HepG2 (cell line): Measurements from ENCODE around the gene CNTRL. TPM values are rescaled to one million over a fixed set of nuclear protein-coding genes. Genes with fewer than 3 reads are reported as not detected.

Source experiments
- ARID5B ChIP-seq: IDR thresholded peaks from 2 replicates; pipeline ENCODE4 v1.4.0; 2020; ENCODE audit warnings: mild to moderate bottlenecking, missing genetic modification reagents
- ELF1 ChIP-seq: sonication (generic); formaldehyde crosslinking; IDR thresholded peaks from 2 replicates; pipeline ENCODE4 v1.4.0; 2020; ENCODE audit warnings: missing genetic modification reagents
- FOXA1 ChIP-seq, 2 experiments: fragments of 450-650 bp in 1 of 2; sonication (generic) in 1 of 2; formaldehyde crosslinking in 1 of 2; IDR thresholded peaks; 2 replicates each; pipeline versions ENCODE4 v1.4.0 to v1.6.1; 2016 to 2020; ENCODE audit warnings: missing genetic modification reagents in 1 of 2
- HMG20A ChIP-seq: IDR thresholded peaks from 2 replicates; pipeline ENCODE4 v1.6.1; 2016; ENCODE audit warnings: borderline replicate concordance
- ISL2 ChIP-seq: sonication (generic); formaldehyde crosslinking; IDR thresholded peaks from 2 replicates; pipeline ENCODE4 v1.5.0; 2020; ENCODE audit warnings: missing genetic modification reagents
- MXI1 ChIP-seq: IDR thresholded peaks from 3 replicates; pipeline ENCODE4 v1.6.1; 2012; ENCODE audit warnings: low read depth, low read length, inconsistent platforms, borderline replicate concordance
- NCOA5 ChIP-seq: sonication (generic); formaldehyde crosslinking; IDR thresholded peaks from 2 replicates; pipeline ENCODE4 v1.4.0; 2020; ENCODE audit warnings: missing genetic modification reagents
- PRPF4 ChIP-seq: fragments of 200-400 bp; formaldehyde crosslinking; IDR thresholded peaks from 2 replicates; pipeline ENCODE4 v1.6.1; 2016; ENCODE audit warnings: low read length, low read depth; ENCODE audit not compliant: poor library complexity, severe bottlenecking
- TAF15 ChIP-seq: fragments of 200-400 bp; formaldehyde crosslinking; IDR thresholded peaks from one replicate; pipeline ENCODE4 v1.6.1; 2018; ENCODE audit warnings: mild to moderate bottlenecking, low read depth, low read length; ENCODE audit not compliant: poor library complexity, severe bottlenecking
- ZBTB20 ChIP-seq: sonication (generic); formaldehyde crosslinking; IDR thresholded peaks from 2 replicates; pipeline ENCODE4 v1.8.1; 2023; ENCODE audit warnings: missing genetic modification reagents, low read depth, mild to moderate bottlenecking, borderline replicate concordance
- ZBTB34 ChIP-seq: sonication (generic); formaldehyde crosslinking; IDR thresholded peaks from 2 replicates; pipeline ENCODE4 v1.8.0; 2022; ENCODE audit warnings: mild to moderate bottlenecking, missing genetic modification reagents
- ZNF773 ChIP-seq: sonication (generic); formaldehyde crosslinking; IDR thresholded peaks from 2 replicates; pipeline ENCODE4 v1.4.0; 2020; ENCODE audit warnings: missing genetic modification reagents, borderline replicate concordance
- ZSCAN25 ChIP-seq: sonication (generic); formaldehyde crosslinking; IDR thresholded peaks from 2 replicates; pipeline ENCODE4 v1.8.0; 2022; ENCODE audit warnings: mild to moderate bottlenecking, missing genetic modification reagents
- polyA plus RNA-seq, 8 experiments: library from polyadenylated mRNA; depleted of rRNA in 3 of 8; stranded (reverse) in 7 of 8; unstranded in 1 of 8; fragments of >200 nt; fragmentation: Illumina TruSeq in 4 of 8; extraction: Trizol in 4 of 8; gene quantifications; 2 replicates each; pipeline versions ENCODE4 v1.2.1 to v1.2.3, GENCODE V29; 2011 to 2016; ENCODE audit warnings: low read depth in 4 of 8, missing spikeins in 1 of 8, mixed read lengths in 1 of 8; ENCODE audit not compliant: insufficient read depth in 1 of 8
- total RNA-seq, 5 experiments: library from RNA; depleted of rRNA; stranded (reverse); fragments of >200 nt; fragmentation: Illumina TruSeq; extraction: Trizol; gene quantifications; 2 replicates each; pipeline ENCODE4 v1.2.3, GENCODE V29; 2016; ENCODE audit warnings: low read depth in 1 of 5
- TF ChIP-seq, protein P1 (sequence below): sonication (generic); formaldehyde crosslinking; IDR thresholded peaks from 2 replicates; pipeline ENCODE4 v1.5.0; 2020; ENCODE audit warnings: missing genetic modification reagents, mild to moderate bottlenecking, borderline replicate concordance

Gene CNTRL
- total and polyA plus RNA-seq, 2 of the 13 experiments (the other 11 are each of a cell fraction or from before 2014, with no cell fraction given): 7.5 to 11.8 TPM

- TF ChIP-seq ARID5B (CRISPR knock-in tag) (peak; percentile 42; the same call in 1 of the 2 replicates), NCOA5 (CRISPR knock-in tag) (no peak), HMG20A (CRISPR knock-in tag) (0 out of 2 replicates have a peak, but pooled peaks have one; percentile 10), ZBTB20 (CRISPR knock-in tag) (0 out of 2 replicates have a peak, but pooled peaks have one; percentile 49), ELF1 (no peak), PRPF4 (no peak), MXI1 (no peak), ZNF773 (CRISPR knock-in tag) (no peak), ISL2 (CRISPR knock-in tag) (peak; percentile 54; the same call in 1 of the 2 replicates), ZBTB34 (CRISPR knock-in tag) (no peak), ZSCAN25 (CRISPR knock-in tag) (no peak), FOXA1 (IDR thresholded peaks at IDR 0.05) (no peak), FOXA1 (CRISPR knock-in tag; IDR thresholded peaks at IDR 0.05) (peak; percentile 62), TAF15 (no peak)
- TF ChIP-seq, protein P1, sequence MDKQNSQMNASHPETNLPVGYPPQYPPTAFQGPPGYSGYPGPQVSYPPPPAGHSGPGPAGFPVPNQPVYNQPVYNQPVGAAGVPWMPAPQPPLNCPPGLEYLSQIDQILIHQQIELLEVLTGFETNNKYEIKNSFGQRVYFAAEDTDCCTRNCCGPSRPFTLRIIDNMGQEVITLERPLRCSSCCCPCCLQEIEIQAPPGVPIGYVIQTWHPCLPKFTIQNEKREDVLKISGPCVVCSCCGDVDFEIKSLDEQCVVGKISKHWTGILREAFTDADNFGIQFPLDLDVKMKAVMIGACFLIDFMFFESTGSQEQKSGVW (CRISPR knock-in tag): no peak
Measured at GRCh38 chr9:121184463-121184862, 109.7 kb downstream of the CNTRL start (continued).
